ENCODE data around the gene PLCB4. TPM values are rescaled to one million over a fixed set of nuclear protein-coding genes. Genes with fewer than 3 reads are reported as not detected.

PLCB4 gene
- polyA plus RNA-seq, 1 donor (not counting 4 experiments of a cell fraction or from before 2014, with no cell fraction given): 4.1 TPM

- H3K36me3 ChIP-seq (ENCODE audit: control insufficient read depth in 2 of 2, extremely low read depth in 1 of 2, insufficient read depth in 2 of 2, low read length in 2 of 2): no peaks in the 10 kb centered on the region
- H3K9me3 ChIP-seq (ENCODE audit: control insufficient read depth, low read depth, low read length): no peaks in the 10 kb centered on the region
- no peak overlapping the region for H2AFZ ChIP-seq (ENCODE audit: control insufficient read depth, low read length)
- TF ChIP-seq EZH2 (IDR thresholded peaks at IDR 0.05; ENCODE audit: low read length) (no peak), CTCF (optimal IDR thresholded peaks at IDR 0.05 in 1 of 3, IDR thresholded peaks at IDR 0.05 in 1 of 3, conservative IDR thresholded peaks at IDR 0.05 in 1 of 3; ENCODE audit: extremely low read depth in 1 of 3, insufficient read depth in 2 of 3, low read length in 3 of 3) (no peak)
- no peak overlapping the region for H3K9ac ChIP-seq (ENCODE audit: control insufficient read depth, extremely low read depth, insufficient read depth, low read length)
- DNase-seq (ENCODE audit: low read depth, low spot score) (no peak), FAIRE-seq (no peak)
- H3K79me2 ChIP-seq (ENCODE audit: control insufficient read depth, insufficient read depth, low read length): no peaks in the 10 kb centered on the region
- H3K27me3 ChIP-seq (ENCODE audit: control insufficient read depth, extremely low read depth, insufficient read depth, low read length): no peaks in the 10 kb centered on the region
- H3K4me3 ChIP-seq (ENCODE audit: control insufficient read depth in 2 of 3, extremely low read depth in 1 of 3, insufficient read depth in 2 of 3, low read depth in 1 of 3, low read length in 3 of 3): no peak overlapping the region
- no peaks in the 10 kb centered on the region for H3K9me1 ChIP-seq (ENCODE audit: control insufficient read depth, extremely low read depth, insufficient read depth, low read length)
- no peaks in the 10 kb centered on the region for H3K4me1 ChIP-seq (ENCODE audit: control insufficient read depth, extremely low read depth, insufficient read depth, low read length)
- H4K20me1 ChIP-seq (ENCODE audit: control insufficient read depth, extremely low read depth, insufficient read depth, low read length): no peaks in the 10 kb centered on the region
- H3K27ac ChIP-seq (ENCODE audit: control insufficient read depth, insufficient read depth, low read length): no peak overlapping the region
- H3K4me2 ChIP-seq (ENCODE audit: control insufficient read depth, extremely low read depth, insufficient read depth, low read depth, low read length): no peak overlapping the region
- dilution Hi-C loops (cut with MboI; ENCODE audit: extremely low pct_ligation_motif_present, low sequenced_read_pairs): no loop called here
Measured at GRCh38 chr20:9358001-9358400, 289.1 kb downstream of the PLCB4 start.

GRCh38 chr20:9359561-9360308, 290.8 kb downstream of the PLCB4 start:
- TF ChIP-seq CTCF (optimal IDR thresholded peaks at IDR 0.05 in 1 of 3, IDR thresholded peaks at IDR 0.05 in 1 of 3, conservative IDR thresholded peaks at IDR 0.05 in 1 of 3; ENCODE audit: extremely low read depth in 1 of 3, insufficient read depth in 2 of 3, low read length in 3 of 3) (peak in 1 of 3 experiments; percentile 41), EZH2 (IDR thresholded peaks at IDR 0.05; ENCODE audit: low read length) (no peak)
- H3K79me2 ChIP-seq (ENCODE audit: control insufficient read depth, insufficient read depth, low read length): no peaks in the 10 kb centered on the region
- H3K9me1 ChIP-seq (ENCODE audit: control insufficient read depth, extremely low read depth, insufficient read depth, low read length): no peaks in the 10 kb centered on the region
- DNase-seq (ENCODE audit: low read depth, low spot score): no peak
- H4K20me1 ChIP-seq (ENCODE audit: control insufficient read depth, extremely low read depth, insufficient read depth, low read length): no peaks in the 10 kb centered on the region
- no peaks in the 10 kb centered on the region for H3K27me3 ChIP-seq (ENCODE audit: control insufficient read depth, extremely low read depth, insufficient read depth, low read length)
- no peaks in the 10 kb centered on the region for H3K36me3 ChIP-seq (ENCODE audit: control insufficient read depth in 2 of 2, extremely low read depth in 1 of 2, insufficient read depth in 2 of 2, low read length in 2 of 2)
- no peak overlapping the region for H3K27ac ChIP-seq (ENCODE audit: control insufficient read depth, insufficient read depth, low read length)
- no peak overlapping the region for H3K9ac ChIP-seq (ENCODE audit: control insufficient read depth, extremely low read depth, insufficient read depth, low read length)
- no peak overlapping the region for H3K4me2 ChIP-seq (ENCODE audit: control insufficient read depth, extremely low read depth, insufficient read depth, low read depth, low read length)
- no peak for FAIRE-seq
- H3K4me3 ChIP-seq (ENCODE audit: control insufficient read depth in 2 of 3, extremely low read depth in 1 of 3, insufficient read depth in 2 of 3, low read depth in 1 of 3, low read length in 3 of 3): no peak overlapping the region
- dilution Hi-C loops (cut with MboI; ENCODE audit: extremely low pct_ligation_motif_present, low sequenced_read_pairs): no loop called here
- no peaks in the 10 kb centered on the region for H3K9me3 ChIP-seq (ENCODE audit: control insufficient read depth, low read depth, low read length)
- no peak overlapping the region for H2AFZ ChIP-seq (ENCODE audit: control insufficient read depth, low read length)
- H3K4me1 ChIP-seq (ENCODE audit: control insufficient read depth, extremely low read depth, insufficient read depth, low read length): no peaks in the 10 kb centered on the region
